Neural crest cell (in vitro differentiated cells): ENCODE measurements around the gene DOCK4. TPM values are rescaled to one million over a fixed set of nuclear protein-coding genes. Genes with fewer than 3 reads are reported as not detected.

Experiments
- DNase-seq: peaks from one replicate; pipeline ENCODE4 v3.0.0; 2021; ENCODE audit warnings: low read depth, mixed read lengths, low spot score
- H3K27ac Mint-ChIP-seq: one replicate; pipeline ENCODE4 v1.8.0; 2021; ENCODE audit warnings: mild to moderate bottlenecking, mixed read lengths; ENCODE audit not compliant: unreplicated experiment
- H3K27me3 Mint-ChIP-seq: 2 replicates; pipeline ENCODE4 v1.8.0; 2021; ENCODE audit warnings: low read depth, mild to moderate bottlenecking, mixed read lengths
- H3K36me3 Mint-ChIP-seq: 2 replicates; pipeline ENCODE4 v1.8.0; 2021; ENCODE audit warnings: low read depth, mild to moderate bottlenecking, mixed read lengths
- H3K4me1 Mint-ChIP-seq: 2 replicates; pipeline ENCODE4 v1.8.0; 2021; ENCODE audit warnings: mixed read lengths
- H3K4me3 Mint-ChIP-seq: one replicate; pipeline ENCODE4 v1.8.0; 2021; ENCODE audit warnings: mild to moderate bottlenecking, mixed read lengths
- H3K9me3 Mint-ChIP-seq: 2 replicates; pipeline ENCODE4 v1.8.0; 2021; ENCODE audit warnings: mixed read lengths
- CTCF ChIP-seq: fragments of 200-600 bp; sonication (generic); conservative IDR thresholded peaks from 2 replicates; pipeline ENCODE4 v1.5.0; 2021; ENCODE audit warnings: antibody characterized with exemption, mild to moderate bottlenecking
- total RNA-seq: library from RNA; stranded (reverse); gene quantifications from 2 replicates; pipeline ENCODE4 v1.2.1, GENCODE V29; 2021

DOCK4 gene
- total RNA-seq, 1 donor from 2014 or later: 15.3 TPM

GRCh38 chr7:112009081-112009480 is 197.1 kb downstream of the DOCK4 start:
- H3K4me3 Mint-ChIP-seq: no peak overlapping the region
- H3K27ac Mint-ChIP-seq: no peak overlapping the region
- no peaks in the 10 kb centered on the region for H3K9me3 Mint-ChIP-seq
- no peaks in the 10 kb centered on the region for H3K27me3 Mint-ChIP-seq
- no peak for TF ChIP-seq CTCF
- H3K4me1 Mint-ChIP-seq: no peaks in the 10 kb centered on the region
- no peak for DNase-seq
- no peaks in the 10 kb centered on the region for H3K36me3 Mint-ChIP-seq

DNA sequence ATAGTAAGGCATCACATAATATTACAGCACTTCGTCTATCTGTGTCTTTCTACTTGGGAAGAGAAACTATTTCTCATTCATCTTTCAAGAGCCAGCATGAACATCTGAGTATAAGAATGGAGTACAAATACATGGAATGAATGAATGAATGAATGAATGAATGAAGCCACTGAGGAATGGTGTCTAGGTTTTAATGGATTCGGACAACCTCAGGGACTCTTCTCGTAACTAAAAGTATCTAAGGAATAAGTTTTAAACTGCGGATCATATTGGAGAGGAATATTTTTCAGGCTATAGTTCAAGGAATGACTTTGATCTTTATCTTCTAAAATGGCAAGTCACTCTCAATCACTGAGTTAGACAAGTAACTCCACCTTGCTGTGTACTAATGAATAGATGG is 199.0 kb downstream of the DOCK4 start:
- TF ChIP-seq CTCF: no peak
- Mint-ChIP-seq H3K4me1 (no peaks in the 10 kb centered on the region), H3K27me3 (no peaks in the 10 kb centered on the region), H3K27ac (no peak overlapping the region), H3K4me3 (no peak overlapping the region), H3K9me3 (no peaks in the 10 kb centered on the region), H3K36me3 (no peaks in the 10 kb centered on the region)
- no peak for DNase-seq

- Mint-ChIP-seq H3K4me1 (peaks cover 3% of the 10 kb centered on the region), H3K27me3 (no peaks in the 10 kb centered on the region), H3K27ac (no peak overlapping the region), H3K36me3 (no peaks in the 10 kb centered on the region), H3K4me3 (no peak overlapping the region), H3K9me3 (no peaks in the 10 kb centered on the region)
- DNase-seq: no peak
- no peak for TF ChIP-seq CTCF
These were observed 200.1 kb downstream of the DOCK4 start for GRCh38 chr7:112006071-112006470.

DNA sequence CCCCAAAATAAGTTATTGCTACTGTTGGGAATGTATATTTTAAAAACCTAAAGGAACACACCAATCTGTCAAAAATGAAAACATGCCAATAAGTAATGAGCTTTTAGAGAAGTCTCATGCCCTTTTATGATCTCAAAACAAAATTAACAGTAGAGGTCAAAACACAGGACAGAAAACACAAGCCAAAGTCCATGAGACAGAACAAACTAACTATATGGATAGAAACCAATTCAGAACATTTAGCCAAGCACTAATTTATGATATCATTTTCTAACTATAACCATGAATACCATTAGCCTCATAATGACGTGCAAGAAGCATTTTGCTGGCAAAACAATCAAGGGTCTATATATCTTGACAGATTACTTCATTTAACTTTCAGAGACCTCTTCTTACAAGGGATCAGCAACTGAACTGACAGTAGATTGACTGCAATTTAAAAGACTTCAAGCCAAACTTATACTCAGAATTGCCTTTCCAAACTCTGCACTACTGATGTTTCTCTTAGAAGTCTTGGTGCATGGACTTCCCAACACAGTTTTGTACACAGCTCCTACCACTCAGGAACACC is 200.9 kb downstream of the DOCK4 start:
- no peaks in the 10 kb centered on the region for H3K27me3 Mint-ChIP-seq
- no peak for TF ChIP-seq CTCF
- peaks cover 8% of the 10 kb centered on the region for H3K4me1 Mint-ChIP-seq
- no peak for DNase-seq
- H3K27ac Mint-ChIP-seq: no peak overlapping the region
- H3K9me3 Mint-ChIP-seq: no peaks in the 10 kb centered on the region
- H3K36me3 Mint-ChIP-seq: no peaks in the 10 kb centered on the region
- no peak overlapping the region for H3K4me3 Mint-ChIP-seq

GRCh38 chr7:112001091-112001826 is 204.9 kb downstream of the DOCK4 start:
- DNase-seq: no peak
- Mint-ChIP-seq H3K4me1 (peaks cover 16% of the 10 kb centered on the region), H3K27ac (peak overlapping the region; percentile 13), H3K9me3 (no peaks in the 10 kb centered on the region), H3K27me3 (no peaks in the 10 kb centered on the region), H3K36me3 (no peaks in the 10 kb centered on the region), H3K4me3 (no peak overlapping the region)
- TF ChIP-seq CTCF: no peak
